Measurements from ENCODE around the gene CTCFL. TPM values are rescaled to one million over a fixed set of nuclear protein-coding genes. Genes with fewer than 3 reads are reported as not detected.
A peak's percentile ranks its signal among the peaks of the same experiment; 100 is the strongest.
"Not testable (repeated sequence)": the region's sequence is repeated elsewhere in the genome, so short reads cannot be mapped to it uniquely, and the experiment has no call there.

CTCFL gene
- total RNA-seq, 1 donor from 2014 or later, result not detected

DNA sequence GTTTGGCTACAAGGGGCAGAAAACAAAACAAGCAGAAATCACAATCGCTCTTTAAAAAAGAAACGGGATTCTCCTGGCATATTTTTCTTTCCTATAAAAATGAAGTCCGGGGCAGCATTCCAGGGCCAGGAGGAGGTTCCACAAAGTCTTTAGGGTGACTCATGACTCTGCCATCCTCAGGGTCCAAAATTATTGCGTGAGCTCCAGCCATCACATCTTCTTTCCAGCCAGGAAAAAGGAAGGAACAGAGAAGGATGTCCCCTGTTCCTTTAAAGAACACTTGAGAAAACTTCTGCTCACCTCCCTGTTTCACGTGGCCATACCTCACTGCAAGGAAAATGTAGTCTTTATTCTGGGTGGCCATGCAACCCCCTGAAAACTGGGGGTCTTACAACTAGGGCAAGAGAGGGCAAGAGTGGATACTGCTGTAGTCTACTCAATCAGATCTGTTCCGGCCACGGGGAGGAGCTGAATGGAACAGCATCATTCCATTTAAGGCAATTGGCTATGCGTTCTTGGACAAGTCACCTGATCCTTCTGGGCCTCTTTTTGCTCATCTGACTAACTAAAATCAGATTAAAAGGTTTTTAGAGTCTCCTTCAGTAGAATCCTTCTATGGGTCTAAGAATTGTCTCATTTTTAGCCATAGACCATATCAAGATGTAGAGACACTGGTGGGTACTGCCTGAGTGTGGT lies 49.4 kb downstream of the CTCFL start:
- Histone ChIP-seq H3K4me1 (peaks cover 14% of the 10 kb centered on the region), H3K4me3 (no peak overlapping the region), H3K27me3 (peaks cover 14% of the 10 kb centered on the region), H3K36me3 (no peaks in the 10 kb centered on the region), H3K9me3 (no peaks in the 10 kb centered on the region), H3K27ac (no peak overlapping the region)
- DNase-seq (no peak), ATAC-seq (no peak)
- TF ChIP-seq CTCF (IDR thresholded peaks at IDR 0.05), result no peak
- intact Hi-C loops (cut with DNase I), result no loop called here

DNA sequence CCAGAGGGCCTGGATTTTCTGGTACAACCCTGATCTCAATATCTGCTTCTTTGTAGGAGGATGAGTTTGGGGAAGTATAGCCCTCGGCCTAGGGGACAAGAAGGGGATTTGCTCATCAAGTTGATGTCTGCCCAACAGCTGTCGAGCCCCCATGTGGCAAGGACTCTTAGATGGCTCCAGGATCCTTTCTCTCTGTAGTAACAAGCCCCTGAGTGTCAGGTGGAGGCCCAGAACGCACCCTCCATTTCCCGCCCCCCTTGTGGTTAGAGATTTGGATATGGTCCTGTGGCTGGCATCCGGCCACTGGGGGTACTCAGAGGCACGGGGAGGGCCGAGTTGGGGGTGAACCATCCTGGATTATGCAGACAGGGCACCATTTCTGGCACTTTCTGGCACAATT lies 50.1 kb downstream of the CTCFL start:
- DNase-seq, result peak; percentile 40
- no peak for ATAC-seq

DNA sequence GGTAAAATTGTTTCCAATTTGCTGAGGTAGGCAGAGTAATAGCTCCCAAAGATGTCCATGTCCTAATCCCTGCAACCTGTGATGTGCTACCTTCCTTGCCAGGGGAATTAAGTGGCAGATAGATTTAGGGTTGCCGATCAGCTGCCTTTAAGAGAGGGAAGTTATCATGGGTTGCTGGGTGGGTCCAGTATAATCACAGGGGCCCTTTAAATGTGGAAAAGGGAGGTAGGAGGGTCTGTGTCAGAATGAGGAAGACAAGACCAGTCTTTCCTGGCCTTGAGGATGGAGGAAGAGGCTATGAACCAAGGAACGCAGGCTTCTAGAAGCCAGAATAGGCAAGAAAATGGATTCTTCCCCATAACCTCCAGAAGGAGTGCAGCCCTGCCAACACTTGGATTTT lies 50.7 kb downstream of the CTCFL start:
- ATAC-seq (no peak), DNase-seq (no peak)
- Histone ChIP-seq H3K9me3 (no peaks in the 10 kb centered on the region), H3K4me1 (peaks cover 14% of the 10 kb centered on the region), H3K27me3 (peaks cover under 1% of the 10 kb centered on the region), H3K36me3 (no peaks in the 10 kb centered on the region), H3K27ac (no peak overlapping the region), H3K4me3 (no peak overlapping the region)
- intact Hi-C loops (cut with DNase I), result no loop called here
- TF ChIP-seq CTCF (IDR thresholded peaks at IDR 0.05), result no peak

More for the DNA sequence above, 50.1 kb downstream of the CTCFL start:
- no peaks in the 10 kb centered on the region for H3K36me3 ChIP-seq
- peaks cover 7% of the 10 kb centered on the region for H3K27me3 ChIP-seq
- intact Hi-C loops (cut with DNase I), result no loop called here
- no peaks in the 10 kb centered on the region for H3K9me3 ChIP-seq
- peaks cover 14% of the 10 kb centered on the region for H3K4me1 ChIP-seq
- no peak overlapping the region for H3K4me3 ChIP-seq
- no peak overlapping the region for H3K27ac ChIP-seq
- no peak for TF ChIP-seq CTCF (IDR thresholded peaks at IDR 0.05)

DNA sequence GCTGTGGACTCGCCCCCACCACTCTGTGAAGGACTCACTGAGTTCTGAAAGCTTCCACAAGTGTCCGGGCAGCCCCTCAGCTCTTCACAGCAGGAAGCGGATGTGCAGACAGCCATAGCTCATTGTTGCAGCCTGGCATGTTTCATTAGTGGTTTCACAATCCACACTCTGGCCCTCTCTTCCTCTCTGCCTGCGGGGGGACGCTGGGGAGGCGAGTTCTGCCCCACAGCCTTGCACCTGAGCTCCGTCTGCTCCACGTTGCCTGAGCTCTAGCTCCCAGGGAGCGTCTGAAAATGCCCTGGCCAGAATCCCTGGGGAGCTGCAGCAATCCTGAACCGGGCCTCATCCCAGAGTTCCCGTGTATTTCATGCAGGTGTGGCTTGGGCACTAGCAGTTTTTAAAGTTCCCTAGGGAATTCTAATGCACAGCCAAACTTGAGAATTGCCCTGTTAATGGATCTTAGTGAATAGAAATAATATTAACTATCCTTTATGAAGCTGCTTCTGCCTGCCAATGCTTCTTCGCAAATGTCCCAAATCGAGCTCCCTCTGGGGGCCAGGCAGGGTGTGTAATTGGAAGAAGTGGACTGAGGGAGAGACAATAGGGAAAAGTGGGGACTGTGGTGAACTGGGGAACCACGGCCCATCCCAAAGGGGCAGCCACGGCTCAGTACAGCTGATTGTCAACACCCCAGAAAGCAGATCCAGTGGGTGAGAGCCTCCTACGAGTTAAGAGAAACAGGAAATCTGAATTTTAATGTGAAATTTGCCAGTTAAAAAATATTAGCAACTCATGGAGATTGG lies 51.5 kb downstream of the CTCFL start:
- Histone ChIP-seq H3K27me3 (no peaks in the 10 kb centered on the region), H3K27ac (no peak overlapping the region), H3K4me3 (no peak overlapping the region), H3K9me3 (no peaks in the 10 kb centered on the region), H3K36me3 (no peaks in the 10 kb centered on the region), H3K4me1 (peaks cover 14% of the 10 kb centered on the region)
- DNase-seq (peak; percentile 76), ATAC-seq (peak; percentile 87)
- no peak for TF ChIP-seq CTCF (IDR thresholded peaks at IDR 0.05)
- intact Hi-C loops (cut with DNase I), result no loop called here

GRCh38 chr20:57472474-57472873 lies 52.5 kb downstream of the CTCFL start:
- H3K27ac ChIP-seq; ATAC-seq; H3K27me3 ChIP-seq; intact Hi-C loops (cut with DNase I); DNase-seq; H3K36me3 ChIP-seq; H3K9me3 ChIP-seq; H3K4me3 ChIP-seq: not testable (repeated sequence)
- H3K4me1 ChIP-seq, result peaks cover 14% of the 10 kb centered on the region
